Activated CD4-positive, alpha-beta T cell treated with anti-CD3 and anti-CD28 coated beads for 1 hour (primary cell): ENCODE data around the gene RILP.
A peak's percentile ranks its signal among the peaks of the same experiment; 100 is the strongest.

Source experiments
- DNase-seq: peaks from one replicate; pipeline ENCODE4 v3.0.0-alpha.2; 2020

RILP gene

GRCh38 chr17:1627982-1628855 is 21.4 kb downstream of the RILP start, which contains the start of gene SLC43A2:
Gene SLC43A2 (minus strand): TSS chr17:1628834. CDS start chr17:1627874, 960 bp downstream.
- peak; percentile 58 for DNase-seq

DNA sequence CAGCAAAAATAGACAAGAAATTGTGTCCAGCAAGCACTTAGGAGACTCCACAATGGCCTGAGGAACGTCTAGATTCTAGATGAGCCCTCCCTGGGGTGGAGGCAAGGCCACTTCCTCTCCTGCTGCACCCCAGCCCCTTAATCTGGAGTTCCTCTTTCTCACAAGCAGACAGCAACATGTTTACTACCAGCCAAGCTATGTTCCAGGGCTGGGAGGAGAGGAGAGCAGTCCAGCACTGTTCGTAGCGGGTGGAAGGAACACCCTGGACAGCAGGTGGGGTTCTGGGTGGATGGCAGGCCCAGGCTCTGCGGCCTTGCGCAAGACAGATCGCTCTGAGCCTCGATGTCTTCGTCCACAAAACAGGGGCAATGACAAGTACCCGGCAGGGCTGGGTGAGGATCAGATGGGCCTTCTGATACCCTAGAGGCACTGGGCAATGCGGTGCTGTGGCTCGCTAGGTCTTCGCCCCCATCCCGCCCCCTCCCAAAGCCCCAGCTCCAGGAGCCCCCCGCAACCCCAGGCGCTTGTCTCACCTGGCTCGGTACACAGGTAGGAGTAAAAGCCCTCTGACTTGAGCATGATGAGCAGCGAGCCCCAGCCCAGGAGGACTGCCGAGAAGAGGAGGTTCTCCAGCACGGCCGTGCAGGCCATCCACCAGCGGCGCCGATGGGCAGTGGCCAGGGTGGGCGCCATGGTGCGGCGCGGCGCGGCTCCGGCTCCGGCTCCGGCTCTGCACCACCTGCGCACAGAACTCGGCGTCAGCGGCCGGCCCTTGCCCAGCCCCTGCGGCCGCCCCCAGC is 22.3 kb downstream of the RILP start:
- DNase-seq = no peak

GRCh38 chr17:1626333-1626732 is 23.3 kb downstream of the RILP start:
- DNase-seq = no peak

DNA sequence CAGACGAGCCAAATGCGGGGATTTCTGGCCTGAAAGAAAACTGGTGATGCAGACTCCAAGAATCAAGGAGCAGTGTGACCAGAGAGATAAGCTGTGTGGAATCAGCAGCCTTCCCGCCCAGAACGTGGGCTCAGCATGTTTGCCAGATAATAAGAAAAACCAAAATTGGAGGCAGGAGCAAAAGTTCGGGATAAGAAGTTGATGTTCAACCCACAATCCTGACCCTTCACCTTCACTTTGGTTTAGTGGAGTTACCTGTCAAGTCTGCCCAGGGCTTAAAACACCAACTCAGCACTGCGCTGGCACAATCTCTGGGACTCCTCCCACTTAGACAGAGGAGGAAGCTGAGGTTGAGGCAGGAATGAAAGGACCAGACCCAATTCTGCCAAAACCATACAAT is 24.1 kb downstream of the RILP start:
- no peak for DNase-seq

- no peak for DNase-seq
These were observed 24.6 kb downstream of the RILP start for GRCh38 chr17:1625053-1625452.

DNA sequence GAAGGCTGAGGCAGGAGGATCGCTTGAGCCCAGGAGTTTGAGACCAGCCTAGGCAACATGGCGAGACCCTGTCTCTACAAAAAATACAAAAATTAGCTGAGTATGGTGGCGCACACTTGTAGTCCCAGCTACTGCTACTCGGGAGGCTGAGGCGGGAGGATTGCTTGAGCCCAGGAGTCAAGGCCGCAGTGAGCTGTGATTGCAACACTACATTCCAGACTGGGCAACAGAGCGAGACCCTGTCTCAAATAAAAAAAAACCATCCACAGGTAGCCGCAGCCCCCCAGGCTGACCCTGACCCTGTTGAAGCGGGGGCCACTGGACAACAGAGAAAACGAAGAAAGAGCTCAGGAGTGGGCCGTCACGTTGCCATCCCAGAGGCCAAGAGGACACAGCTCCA is 25.0 kb downstream of the RILP start:
- DNase-seq = no peak

GRCh38 chr17:1623057-1623630 is 26.5 kb downstream of the RILP start:
- no peak for DNase-seq

DNA sequence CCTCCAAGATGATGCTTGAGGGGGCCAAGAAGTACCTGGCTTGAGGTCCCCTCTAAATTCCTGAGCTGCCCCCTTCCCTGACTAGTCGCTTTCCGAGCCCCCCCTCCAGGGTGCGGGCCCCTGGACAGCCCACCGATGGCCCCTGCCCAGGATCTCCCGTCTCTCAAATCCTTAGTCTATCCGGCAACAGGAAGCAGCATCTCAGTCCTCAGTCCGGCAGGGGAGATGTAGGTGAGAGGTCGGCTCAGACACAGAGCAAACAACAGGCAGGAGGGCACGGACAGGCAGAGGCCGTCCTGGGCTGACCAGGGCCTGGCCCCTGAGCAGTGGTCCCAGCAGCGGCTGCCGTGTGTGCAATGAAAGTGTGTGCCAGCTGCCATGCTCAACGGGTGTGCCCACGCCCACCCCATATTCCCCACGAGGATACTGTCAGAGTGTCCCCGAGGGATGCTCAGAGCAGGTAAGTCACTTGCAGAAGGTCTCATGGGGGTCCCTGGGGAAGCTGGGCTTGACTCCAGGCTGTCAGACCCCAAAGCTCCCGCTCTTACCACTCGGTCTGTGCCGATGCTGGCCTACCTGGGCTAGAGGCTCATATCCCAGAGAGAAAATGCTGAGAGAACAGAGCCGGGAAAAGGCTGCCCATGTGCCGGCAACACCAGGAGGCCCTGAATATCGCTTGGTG is 28.3 kb downstream of the RILP start:
- no peak for DNase-seq

DNA sequence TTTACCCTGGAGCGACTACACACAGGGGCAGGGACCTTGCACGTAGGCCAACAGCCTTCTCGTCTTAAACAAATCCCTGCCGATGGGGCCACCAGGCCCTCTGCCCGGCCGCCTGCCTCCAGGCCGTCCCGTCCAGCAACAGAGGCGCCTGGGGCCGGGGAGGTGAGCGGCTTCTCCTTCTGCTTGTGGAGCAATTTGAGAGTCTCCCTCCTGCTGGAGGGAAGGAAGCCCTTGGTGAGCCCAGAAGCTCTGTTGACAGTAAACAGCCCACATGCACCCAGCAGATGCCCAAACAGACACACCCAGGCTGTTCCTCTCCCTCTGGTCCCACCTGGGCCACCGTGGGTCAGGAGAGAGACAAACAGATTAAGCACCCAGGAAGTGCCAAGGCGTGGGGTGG is 29.2 kb downstream of the RILP start:
- DNase-seq = no peak

GRCh38 chr17:1617620-1618174 is 32.0 kb downstream of the RILP start:
- no peak for DNase-seq

- DNase-seq = no peak
These were observed 33.6 kb downstream of the RILP start for GRCh38 chr17:1616101-1616500.

GRCh38 chr17:1612400-1612799 is 37.3 kb downstream of the RILP start:
- no peak for DNase-seq

GRCh38 chr17:1611715-1612114 is 38.0 kb downstream of the RILP start:
- no peak for DNase-seq

DNA sequence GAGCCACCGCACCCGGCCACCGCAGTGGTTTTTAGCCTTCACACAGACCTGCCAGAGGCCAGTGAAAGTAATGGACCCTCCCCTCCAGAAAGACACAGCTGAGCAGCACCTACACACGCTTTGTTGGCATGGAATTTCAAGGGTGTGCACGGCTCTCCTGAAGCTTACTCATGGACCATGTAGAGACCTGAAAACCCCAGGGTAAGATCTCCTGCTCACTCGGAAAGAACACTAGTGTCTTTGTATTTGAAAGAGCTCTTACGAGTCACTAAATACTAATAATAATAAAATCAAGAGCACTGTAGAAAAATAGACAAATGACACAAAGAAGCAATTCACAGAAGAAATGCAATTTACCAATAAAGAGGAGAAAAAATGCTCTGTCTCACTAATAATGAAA is 41.0 kb downstream of the RILP start:
- DNase-seq = no peak

DNA sequence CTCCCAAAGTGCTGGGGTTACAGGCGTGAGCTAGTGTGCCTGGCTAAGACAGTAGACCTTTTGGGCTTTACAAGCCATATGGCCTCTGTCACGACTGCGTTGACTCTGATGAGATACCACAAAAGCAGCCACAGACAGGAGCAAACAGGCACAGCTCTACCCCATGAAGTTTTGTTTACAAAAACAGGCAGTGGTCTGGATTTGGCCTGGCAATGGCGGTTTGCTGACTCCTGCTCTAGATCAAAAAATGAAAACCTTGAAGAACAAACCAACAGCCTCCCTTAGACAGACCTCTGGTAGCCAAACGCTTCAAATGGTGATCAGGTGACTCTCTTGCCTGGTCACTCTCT is 41.7 kb downstream of the RILP start:
- DNase-seq = no peak

GRCh38 chr17:1606352-1606985 is 43.2 kb downstream of the RILP start:
- DNase-seq = no peak

GRCh38 chr17:1605681-1606351 is 43.9 kb downstream of the RILP start:
- DNase-seq = no peak

DNA sequence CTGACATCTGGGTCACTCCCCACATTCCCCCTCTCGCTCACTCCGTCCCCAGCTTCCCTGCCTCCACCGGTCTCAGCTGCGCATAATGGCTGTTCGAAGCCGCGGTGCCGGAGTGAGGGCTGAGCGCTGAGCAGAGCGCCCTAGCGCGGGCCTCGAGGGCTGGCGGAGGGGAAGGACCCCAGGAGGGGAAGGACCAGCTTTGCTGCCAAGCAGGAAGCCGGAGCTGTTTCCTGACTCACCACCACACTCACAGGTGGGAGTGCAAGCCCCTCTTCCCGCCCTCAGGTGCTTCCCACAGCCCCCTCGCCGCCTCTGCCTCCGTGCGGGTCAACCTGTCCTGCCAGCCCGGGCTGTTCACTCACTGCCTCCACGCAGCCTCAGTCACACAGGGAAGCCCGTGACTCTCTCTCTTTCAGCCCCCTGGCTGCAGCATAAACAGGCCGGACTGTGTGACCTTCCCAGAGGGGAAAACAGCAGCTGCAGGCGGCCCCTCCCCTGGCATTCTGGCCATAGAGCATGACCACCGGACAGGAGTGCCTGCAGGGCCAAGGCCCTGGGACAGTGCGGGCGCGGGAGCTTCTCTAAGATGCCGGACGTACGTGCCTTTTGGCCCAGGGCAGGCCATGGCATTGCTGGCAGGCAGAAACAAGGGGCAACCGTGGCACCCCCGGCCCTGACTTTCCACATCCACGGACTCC is 44.7 kb downstream of the RILP start:
- no peak for DNase-seq

GRCh38 chr17:1601571-1601970 is 48.1 kb downstream of the RILP start:
- DNase-seq = no peak

DNA sequence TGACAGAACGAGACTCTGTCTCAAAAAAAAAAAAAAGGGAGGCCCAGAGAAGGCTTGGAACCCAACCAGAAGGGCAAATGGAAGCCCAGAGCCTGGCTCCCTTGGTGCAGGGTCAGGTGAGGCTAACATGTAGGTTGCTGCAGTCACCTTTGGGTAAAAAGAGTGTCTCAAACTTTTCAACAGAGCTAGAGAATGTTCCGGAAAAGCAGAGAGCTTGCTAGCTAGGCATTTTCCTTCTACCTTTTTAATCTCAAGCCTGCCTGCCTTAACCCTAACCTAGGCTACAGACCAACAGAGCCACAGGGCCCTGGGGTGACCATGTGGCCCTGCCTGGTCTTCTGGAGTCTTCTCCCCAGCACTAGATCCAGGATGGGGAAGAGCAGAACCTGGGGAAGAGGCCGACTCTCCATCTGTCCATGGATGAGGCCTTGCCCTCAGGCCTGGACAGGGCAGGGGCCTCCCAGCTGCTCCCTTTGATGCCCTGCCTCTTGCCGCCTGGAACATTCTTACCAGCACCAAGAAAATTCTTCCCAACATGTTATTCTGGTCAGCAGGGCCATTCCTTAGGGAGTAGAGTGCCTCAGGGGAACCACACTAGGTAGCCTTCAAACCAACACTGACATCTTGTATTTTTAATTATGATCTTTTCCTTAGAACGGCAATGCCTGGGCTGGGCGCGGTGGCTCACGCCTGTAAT is 51.1 kb downstream of the RILP start:
- no peak for DNase-seq
